Measurements from ENCODE around the gene MFSD6.

DNA sequence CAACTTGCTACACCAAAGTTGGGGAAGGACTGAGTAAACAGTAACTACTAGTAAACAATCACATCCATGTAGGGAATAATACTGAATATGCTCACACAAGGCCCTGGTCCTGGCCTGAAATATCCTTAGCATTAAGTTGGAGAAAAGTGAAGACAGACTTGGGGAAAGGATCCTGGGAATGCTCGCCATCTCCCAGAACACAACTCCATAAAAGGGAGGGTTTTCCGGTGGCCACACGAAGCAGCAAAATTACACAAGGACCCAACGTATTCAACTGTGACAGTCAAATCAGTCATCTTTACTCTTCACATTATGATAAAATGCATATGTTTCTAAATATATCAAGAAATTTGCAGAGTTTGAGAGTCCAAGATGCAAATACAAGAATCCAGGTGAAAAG is 119.1 kb downstream of the MFSD6 start:
- no peak for TF ChIP-seq JUN (IDR thresholded peaks at IDR 0.05; ENCODE audit: low read depth, low read length)
- TF ChIP-seq, protein P1, sequence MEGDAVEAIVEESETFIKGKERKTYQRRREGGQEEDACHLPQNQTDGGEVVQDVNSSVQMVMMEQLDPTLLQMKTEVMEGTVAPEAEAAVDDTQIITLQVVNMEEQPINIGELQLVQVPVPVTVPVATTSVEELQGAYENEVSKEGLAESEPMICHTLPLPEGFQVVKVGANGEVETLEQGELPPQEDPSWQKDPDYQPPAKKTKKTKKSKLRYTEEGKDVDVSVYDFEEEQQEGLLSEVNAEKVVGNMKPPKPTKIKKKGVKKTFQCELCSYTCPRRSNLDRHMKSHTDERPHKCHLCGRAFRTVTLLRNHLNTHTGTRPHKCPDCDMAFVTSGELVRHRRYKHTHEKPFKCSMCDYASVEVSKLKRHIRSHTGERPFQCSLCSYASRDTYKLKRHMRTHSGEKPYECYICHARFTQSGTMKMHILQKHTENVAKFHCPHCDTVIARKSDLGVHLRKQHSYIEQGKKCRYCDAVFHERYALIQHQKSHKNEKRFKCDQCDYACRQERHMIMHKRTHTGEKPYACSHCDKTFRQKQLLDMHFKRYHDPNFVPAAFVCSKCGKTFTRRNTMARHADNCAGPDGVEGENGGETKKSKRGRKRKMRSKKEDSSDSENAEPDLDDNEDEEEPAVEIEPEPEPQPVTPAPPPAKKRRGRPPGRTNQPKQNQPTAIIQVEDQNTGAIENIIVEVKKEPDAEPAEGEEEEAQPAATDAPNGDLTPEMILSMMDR (IDR thresholded peaks at IDR 0.05; ENCODE audit: control extremely low read depth in 1 of 3, insufficient read depth in 1 of 3, low read depth in 1 of 3, low read length in 3 of 3), result no peak
- no peak for TF ChIP-seq TAF7 (optimal IDR thresholded peaks at IDR 0.05; ENCODE audit: borderline replicate concordance, low read depth, low read length)
- TF ChIP-seq BACH1 (IDR thresholded peaks at IDR 0.05; ENCODE audit: low read length), result no peak
- no peak for TF ChIP-seq POLR2AphosphoS5 (IDR thresholded peaks at IDR 0.05; ENCODE audit: low read depth, low read length)
- no peak for TF ChIP-seq RFX5 (IDR thresholded peaks at IDR 0.05; ENCODE audit: borderline replicate concordance, low read depth, low read length)
- no peak for TF ChIP-seq TAF1 (IDR thresholded peaks at IDR 0.05; ENCODE audit: low read depth, low read length)
- TF ChIP-seq PHF8 (conservative IDR thresholded peaks at IDR 0.05; ENCODE audit: low read depth, low read length), result no peak
- TF ChIP-seq TCF12 (IDR thresholded peaks at IDR 0.05; ENCODE audit: low read depth, low read length), result no peak
- no peak for TF ChIP-seq YY1 (IDR thresholded peaks at IDR 0.05; ENCODE audit: low read depth, low read length)
- no peak for TF ChIP-seq EP300 (IDR thresholded peaks at IDR 0.05; ENCODE audit: borderline replicate concordance in 1 of 2, low read depth in 2 of 2, low read length in 2 of 2)
